Smooth muscle cell of the brain vasculature (primary cell): ENCODE data around the gene TESPA1.
"Not testable (repeated sequence)": the region's sequence is repeated elsewhere in the genome, so short reads cannot be mapped to it uniquely, and the experiment has no call there.

Experiments
- DNase-seq: peaks from one replicate; pipeline ENCODE4 v3.0.0-alpha.2; 2012; ENCODE audit warnings: low read depth, low spot score

Gene TESPA1

GRCh38 chr12:54986773-54987172 is 2.2 kb upstream of the TESPA1 start:
- not testable (repeated sequence) for DNase-seq

- no peak for DNase-seq
Measured at GRCh38 chr12:54983536-54984101, 943 bp downstream of the TESPA1 start.

DNA sequence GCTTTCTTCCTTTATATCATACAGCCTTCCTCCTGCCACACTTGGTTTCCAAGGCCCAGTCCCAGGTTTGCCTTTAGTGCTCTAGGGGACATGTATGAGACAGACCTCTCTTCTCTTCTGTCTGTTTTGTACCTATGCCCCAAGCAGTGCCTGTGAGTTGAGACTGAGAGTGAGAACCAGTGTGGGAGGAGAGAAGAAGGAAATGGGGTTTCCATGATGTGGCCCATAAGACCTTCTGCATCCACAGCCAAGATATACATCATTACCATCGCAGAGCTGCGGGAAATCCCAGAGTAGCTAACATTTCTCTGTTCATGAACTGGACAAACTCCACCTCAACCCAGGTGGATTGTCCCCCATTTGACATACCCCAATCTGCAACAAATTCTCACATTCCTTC is 2.8 kb downstream of the TESPA1 start:
- no peak for DNase-seq

GRCh38 chr12:54980341-54980740 is 4.2 kb downstream of the TESPA1 start:
- no peak for DNase-seq

- no peak for DNase-seq
Measured at GRCh38 chr12:54977857-54978256, 6.7 kb downstream of the TESPA1 start.

DNA sequence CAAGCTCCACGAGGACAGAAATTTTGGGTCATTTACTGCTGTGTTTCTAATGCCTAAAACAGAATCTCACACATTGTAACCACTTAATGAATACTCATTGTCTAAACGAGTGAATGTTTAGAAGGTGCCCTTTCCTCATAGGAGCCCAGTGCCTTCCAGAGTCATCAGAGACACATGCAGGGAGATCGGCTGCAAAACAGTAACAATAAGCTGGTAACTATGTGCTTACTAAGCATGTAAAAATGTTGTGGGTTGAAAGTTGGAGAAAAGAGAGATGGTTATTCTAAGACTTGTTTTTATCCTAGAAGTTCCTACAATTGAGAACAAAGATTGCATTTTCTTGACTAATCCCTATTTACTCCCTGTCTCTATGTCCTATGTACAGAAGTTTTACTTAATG is 7.4 kb downstream of the TESPA1 start:
- peak; percentile 35 for DNase-seq

GRCh38 chr12:54975875-54976274 is 8.7 kb downstream of the TESPA1 start:
- no peak for DNase-seq

GRCh38 chr12:54975272-54975671 is 9.3 kb downstream of the TESPA1 start:
- DNase-seq: no peak

DNA sequence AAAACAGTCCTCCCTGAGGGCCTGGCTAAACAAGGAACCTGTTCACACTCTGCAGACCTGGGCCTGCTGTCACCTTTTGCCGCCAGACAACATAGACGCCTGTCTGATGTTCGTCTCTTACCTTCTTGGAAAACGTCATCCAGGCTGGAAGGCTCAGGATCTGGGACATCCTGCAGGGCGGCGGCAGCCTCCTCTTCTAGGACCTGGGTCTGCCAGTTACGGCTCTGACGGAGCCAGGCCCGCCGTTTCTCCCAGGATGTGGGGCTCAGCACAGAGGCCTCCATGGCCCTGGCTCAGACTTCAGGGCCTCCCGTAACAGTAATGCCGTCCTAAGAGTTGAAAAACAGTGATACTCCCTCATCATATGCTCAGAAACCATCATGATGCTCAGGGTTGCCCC is 10.3 kb downstream of the TESPA1 start:
- no peak for DNase-seq

DNA sequence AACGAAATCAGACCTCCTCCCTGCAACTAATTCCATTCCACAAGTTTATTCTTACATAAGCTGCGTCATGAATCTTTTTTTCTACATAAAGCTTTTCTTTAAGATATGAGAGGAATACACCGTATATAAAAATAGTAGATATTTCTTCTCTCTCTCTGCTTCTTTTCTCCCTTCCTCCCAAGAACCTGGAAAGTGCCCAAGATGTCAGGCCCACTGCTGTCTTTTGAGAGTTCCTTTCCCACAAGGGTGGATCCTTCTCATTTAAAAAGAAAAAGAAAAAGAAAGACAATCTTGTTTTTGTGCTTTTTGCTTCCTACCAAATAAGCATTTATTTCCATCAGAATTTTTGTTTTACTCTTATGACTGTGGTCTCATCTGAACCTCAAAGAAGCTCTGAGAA is 11.0 kb downstream of the TESPA1 start:
- DNase-seq: no peak

DNA sequence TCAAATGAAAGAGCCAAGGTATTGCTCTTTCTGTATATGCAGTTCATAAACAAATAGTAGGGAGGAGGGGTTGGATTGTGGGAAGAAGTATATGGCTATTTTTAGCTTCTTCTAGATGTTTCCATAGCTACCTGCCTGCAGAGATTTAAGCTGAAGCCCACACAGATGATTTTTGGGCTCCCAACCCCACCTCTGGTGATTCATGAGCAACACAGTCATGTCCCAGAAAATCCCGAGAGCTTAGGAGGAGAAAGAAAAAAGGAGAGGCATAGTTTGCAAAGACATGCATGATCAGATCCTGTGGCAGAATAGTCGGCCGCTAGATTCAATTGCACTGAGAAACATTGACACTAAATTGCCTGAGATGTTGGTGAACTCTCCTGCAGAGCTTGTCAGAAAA is 13.8 kb downstream of the TESPA1 start:
- DNase-seq: no peak

GRCh38 chr12:54968181-54968730 is 16.3 kb downstream of the TESPA1 start:
- DNase-seq: no peak

GRCh38 chr12:54967461-54967860 is 17.1 kb downstream of the TESPA1 start:
- DNase-seq: no peak

DNA sequence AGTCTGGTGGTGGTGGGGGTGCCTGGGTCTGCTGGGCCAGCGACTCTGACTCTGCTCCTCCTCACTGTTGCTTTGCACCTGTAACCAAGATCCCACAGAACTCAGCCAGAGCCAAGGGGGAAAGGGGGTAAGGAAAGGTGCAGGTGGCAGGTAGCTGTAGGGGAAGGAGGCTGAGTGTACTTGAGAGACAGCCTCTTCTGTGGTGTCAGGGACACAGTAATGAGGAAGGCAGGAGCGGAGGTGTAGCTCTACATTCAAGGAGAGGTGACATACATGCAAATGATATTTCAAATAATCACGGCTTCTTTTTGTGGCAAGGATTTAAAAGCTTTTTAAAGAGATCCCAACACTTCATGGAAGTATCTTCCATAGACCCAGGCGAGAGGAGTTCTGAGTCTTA is 23.4 kb downstream of the TESPA1 start:
- DNase-seq: no peak

- no peak for DNase-seq
Measured at GRCh38 chr12:54959291-54960018, 25.1 kb downstream of the TESPA1 start.

- DNase-seq: no peak
Measured at GRCh38 chr12:54958048-54958658, 26.4 kb downstream of the TESPA1 start.

GRCh38 chr12:54956818-54957641 is 27.5 kb downstream of the TESPA1 start:
- no peak for DNase-seq

- no peak for DNase-seq
Measured at GRCh38 chr12:54956322-54956721, 28.2 kb downstream of the TESPA1 start.

- DNase-seq: no peak
Measured at GRCh38 chr12:54954801-54955200, 29.8 kb downstream of the TESPA1 start.

DNA sequence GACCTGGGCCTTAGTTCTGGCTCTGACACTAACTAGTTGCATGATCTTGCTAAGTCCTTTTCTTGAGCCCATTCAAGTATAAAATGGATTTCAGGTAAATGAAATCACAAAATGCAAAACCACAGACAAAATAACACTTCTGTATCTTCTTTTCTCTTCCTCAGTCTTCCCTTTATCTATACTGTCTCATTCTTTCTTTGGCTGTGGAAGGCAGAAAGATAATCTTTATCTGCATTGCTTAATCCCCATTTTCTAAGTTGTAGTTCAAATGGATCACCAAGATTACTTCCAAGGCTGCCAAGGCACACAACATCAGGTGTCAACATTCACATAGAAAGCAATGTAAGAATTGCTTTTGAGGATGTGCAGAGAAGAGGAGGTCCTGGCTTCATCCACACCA is 30.3 kb downstream of the TESPA1 start:
- no peak for DNase-seq

GRCh38 chr12:54950071-54950727 is 34.4 kb downstream of the TESPA1 start:
- DNase-seq: no peak
